A673 (cell line): ENCODE measurements around the gene SHROOM3.

Source experiments
- EZH2 ChIP-seq: fragments of 200-600 bp; sonication (generic); IDR thresholded peaks from 2 replicates; pipeline ENCODE4 v1.6.1; 2017; ENCODE audit warnings: borderline replicate concordance, low read depth, mild to moderate bottlenecking, mixed read lengths, antibody characterized with exemption, low read length; ENCODE audit not compliant: poor library complexity, severe bottlenecking
- TF ChIP-seq, protein P1 (sequence below): fragments of 300-800, 200-600 bp; sonication (generic); conservative IDR thresholded peaks from 2 replicates; pipeline ENCODE4 v1.5.1; 2017; ENCODE audit warnings: low read depth, mild to moderate bottlenecking, antibody characterized with exemption, low read length, moderate library complexity, mixed read lengths

DNA sequence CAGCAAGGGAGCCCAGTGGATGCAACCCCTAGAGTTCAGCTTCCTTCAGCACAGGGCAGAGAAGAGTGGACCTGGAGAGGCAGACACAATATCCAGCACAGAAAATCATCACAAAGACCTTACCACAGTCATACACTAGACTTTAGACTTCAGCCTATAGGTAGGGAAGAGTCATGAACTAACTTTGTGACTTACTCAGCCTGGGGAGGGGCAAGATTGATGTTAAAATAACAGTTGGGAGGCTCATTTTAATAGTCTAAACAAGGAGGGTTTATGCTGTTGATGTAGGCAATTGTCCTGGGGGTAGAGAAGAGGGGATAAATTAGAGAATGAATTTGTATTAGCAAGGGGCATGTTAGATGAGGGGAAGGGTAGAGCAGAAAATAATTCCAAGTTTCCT is 338.7 kb downstream of the SHROOM3 start:
- TF ChIP-seq, protein P1, sequence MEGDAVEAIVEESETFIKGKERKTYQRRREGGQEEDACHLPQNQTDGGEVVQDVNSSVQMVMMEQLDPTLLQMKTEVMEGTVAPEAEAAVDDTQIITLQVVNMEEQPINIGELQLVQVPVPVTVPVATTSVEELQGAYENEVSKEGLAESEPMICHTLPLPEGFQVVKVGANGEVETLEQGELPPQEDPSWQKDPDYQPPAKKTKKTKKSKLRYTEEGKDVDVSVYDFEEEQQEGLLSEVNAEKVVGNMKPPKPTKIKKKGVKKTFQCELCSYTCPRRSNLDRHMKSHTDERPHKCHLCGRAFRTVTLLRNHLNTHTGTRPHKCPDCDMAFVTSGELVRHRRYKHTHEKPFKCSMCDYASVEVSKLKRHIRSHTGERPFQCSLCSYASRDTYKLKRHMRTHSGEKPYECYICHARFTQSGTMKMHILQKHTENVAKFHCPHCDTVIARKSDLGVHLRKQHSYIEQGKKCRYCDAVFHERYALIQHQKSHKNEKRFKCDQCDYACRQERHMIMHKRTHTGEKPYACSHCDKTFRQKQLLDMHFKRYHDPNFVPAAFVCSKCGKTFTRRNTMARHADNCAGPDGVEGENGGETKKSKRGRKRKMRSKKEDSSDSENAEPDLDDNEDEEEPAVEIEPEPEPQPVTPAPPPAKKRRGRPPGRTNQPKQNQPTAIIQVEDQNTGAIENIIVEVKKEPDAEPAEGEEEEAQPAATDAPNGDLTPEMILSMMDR, result no peak
- no peak for TF ChIP-seq EZH2
